ENCODE data around the gene ZNF814.
"Not testable (repeated sequence)": the region's sequence is repeated elsewhere in the genome, so short reads cannot be mapped to it uniquely, and the experiment has no call there.

DNA sequence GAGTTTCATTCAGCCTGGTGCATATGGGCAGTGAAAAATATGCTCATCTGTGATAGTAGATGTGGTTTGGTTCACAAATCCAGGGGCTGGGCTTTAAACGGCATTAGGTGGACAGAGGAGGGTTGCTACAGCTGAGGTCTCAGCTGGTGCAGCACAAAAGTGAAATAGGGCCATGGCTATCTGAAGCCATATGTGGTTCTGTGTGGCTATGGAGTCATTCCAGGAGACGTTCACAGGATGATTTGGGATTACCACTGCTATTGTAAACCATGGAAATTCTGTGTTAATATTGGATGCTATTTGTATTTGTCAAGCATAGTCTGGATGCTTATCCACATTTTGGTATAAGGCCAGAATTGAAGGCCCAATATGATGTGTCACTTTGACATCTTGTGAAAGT, 34.7 kb downstream of the ZNF814 start:
- TF ChIP-seq, protein P1, sequence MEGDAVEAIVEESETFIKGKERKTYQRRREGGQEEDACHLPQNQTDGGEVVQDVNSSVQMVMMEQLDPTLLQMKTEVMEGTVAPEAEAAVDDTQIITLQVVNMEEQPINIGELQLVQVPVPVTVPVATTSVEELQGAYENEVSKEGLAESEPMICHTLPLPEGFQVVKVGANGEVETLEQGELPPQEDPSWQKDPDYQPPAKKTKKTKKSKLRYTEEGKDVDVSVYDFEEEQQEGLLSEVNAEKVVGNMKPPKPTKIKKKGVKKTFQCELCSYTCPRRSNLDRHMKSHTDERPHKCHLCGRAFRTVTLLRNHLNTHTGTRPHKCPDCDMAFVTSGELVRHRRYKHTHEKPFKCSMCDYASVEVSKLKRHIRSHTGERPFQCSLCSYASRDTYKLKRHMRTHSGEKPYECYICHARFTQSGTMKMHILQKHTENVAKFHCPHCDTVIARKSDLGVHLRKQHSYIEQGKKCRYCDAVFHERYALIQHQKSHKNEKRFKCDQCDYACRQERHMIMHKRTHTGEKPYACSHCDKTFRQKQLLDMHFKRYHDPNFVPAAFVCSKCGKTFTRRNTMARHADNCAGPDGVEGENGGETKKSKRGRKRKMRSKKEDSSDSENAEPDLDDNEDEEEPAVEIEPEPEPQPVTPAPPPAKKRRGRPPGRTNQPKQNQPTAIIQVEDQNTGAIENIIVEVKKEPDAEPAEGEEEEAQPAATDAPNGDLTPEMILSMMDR (conservative IDR thresholded peaks at IDR 0.05; ENCODE audit: low read depth, low read length), result not testable (repeated sequence)
- not testable (repeated sequence) for TF ChIP-seq EZH2 (IDR thresholded peaks at IDR 0.05; ENCODE audit: borderline replicate concordance, low read depth, low read length, poor library complexity, severe bottlenecking)

Data from A673 (cell line).